HG03575 (cell line): Measurements from ENCODE around the gene MICA.
"Not testable (repeated sequence)": the region's sequence is repeated elsewhere in the genome, so short reads cannot be mapped to it uniquely, and the experiment has no call there.

Source experiments
- ATAC-seq: cut with Tn5 transposase; IDR thresholded peaks from one replicate; pipeline ENCODE4 v1.9.1; 2021; ENCODE audit not compliant: unreplicated experiment, insufficient number of reproducible peaks, low FRiP score; ENCODE audit errors: extremely low read depth

MICA gene

GRCh38 chr6:31378721-31379103, 24.7 kb upstream of the MICA start:
- ATAC-seq = no peak

- ATAC-seq = no peak
Measured at GRCh38 chr6:31379850-31380249, 23.5 kb upstream of the MICA start.

DNA sequence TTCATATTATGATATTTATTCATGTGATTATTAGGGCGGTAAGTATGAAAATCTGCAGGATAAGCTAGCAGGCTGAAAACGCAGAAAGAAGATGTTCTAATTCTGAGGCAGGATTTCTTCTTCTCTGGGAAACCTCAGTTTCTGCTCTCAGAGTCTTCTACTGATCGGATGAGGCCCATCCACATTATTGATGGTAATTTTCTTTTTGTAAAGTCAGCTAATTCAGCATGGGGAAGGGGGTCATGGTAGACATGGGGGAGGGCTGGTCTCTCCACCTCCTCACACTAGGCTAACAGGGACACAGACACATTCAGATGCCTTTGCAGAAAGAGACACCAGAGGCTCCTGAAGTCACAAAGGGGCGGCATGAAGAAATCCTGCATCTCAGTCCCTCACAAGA, 21.7 kb upstream of the MICA start:
- ATAC-seq = no peak

- ATAC-seq = no peak
Measured at GRCh38 chr6:31383149-31383548, 20.2 kb upstream of the MICA start.

DNA sequence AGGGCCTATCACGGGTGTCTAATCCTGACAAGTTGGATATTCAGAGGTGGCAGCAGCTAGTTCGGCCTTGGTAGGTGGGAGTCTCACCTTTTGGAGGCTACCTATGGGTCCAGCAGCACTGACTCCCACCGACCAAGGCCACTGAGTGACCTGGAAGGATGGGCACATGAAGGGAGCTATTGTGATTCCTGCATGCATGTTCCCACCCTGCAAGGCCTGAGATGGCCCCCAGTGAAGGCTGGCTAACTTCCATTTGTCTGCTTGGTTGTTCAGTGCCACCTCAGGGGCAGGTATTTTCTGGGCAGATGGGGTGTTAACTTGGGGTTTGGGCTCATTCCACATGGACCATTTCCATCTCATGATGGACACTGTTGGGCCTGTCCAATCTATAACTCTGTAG, 18.4 kb upstream of the MICA start:
- ATAC-seq = no peak

DNA sequence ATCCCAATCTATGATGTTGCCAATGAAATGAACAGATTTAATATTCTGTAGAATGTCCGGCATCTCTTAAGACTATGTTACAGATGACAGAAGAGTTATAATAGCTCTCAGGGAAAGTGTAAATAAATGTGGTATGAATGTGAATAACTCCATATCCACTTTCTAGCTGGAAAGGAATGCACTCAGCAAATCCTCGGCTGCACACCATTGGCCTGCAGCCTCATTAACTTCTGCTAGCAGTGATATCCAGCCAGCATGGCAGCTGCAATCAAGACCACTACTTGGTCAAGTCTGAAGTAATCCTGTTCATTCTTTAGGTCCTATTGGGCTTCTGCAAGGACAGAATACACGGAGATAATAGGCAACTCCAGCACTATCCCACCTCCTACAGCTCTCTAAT, 17.3 kb upstream of the MICA start:
- ATAC-seq = no peak

- no peak for ATAC-seq
Measured at GRCh38 chr6:31386977-31387376, 16.4 kb upstream of the MICA start.

DNA sequence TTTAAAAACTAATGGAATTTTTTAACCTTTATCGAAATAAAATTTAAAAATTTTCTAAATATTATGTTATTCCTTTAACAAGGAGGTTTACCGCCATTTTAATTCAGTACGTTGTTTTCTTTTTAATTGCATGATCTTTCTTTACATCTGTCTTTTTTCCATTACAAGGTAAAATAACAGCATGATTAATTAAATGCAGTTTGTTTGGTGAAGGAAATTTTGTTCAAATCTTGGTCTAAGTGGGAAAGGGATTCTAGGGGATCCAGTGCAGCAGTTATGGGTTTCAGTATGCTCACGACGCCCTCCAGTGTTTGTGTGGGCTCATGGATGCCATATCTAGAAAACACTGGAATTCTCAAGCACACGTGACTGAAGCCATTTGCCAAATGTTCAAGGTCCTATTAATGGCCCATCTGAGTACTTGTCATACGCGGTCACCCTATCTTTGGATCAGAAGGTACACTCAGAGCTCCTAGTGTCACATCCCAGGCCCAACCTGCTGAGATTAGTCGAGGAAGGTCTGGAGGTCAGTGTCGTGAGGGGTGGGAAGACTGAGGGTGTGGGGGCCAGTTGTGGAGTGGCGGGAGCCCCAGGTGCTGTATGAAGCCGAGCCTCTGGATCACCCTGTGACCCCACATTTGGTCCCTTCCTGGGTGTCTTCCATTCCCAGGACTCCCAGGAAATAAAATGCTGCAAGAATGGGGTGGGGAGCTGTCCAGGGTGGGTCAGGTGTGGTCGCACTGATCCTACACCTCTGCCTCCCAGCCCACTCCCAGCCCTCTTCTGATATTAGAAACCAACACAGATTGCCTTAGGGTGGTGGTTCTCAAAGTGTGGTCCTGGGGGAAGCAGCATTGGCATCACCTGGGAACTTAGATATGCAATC, 14.2 kb upstream of the MICA start:
- not testable (repeated sequence) for ATAC-seq

DNA sequence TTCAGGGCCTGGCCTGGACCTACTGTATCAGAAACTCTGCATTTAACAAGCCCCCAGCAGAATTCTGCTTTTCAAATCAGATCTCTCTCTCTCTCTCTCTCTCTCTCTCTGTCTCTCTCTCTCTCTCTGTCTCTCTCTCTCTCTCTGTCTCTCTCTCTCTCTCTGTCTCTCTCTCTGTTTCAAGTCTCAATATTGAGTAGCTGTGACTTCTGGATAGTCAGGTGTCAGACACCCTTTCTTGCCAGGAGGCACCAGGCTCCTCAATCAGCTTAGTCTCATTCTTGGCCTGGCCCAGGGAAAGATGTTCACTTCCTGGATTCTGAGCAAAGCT, 13.6 kb upstream of the MICA start:
- ATAC-seq = not testable (repeated sequence)

- ATAC-seq = no peak
Measured at GRCh38 chr6:31393932-31394331, 9.5 kb upstream of the MICA start.

GRCh38 chr6:31394381-31394780, 9.0 kb upstream of the MICA start:
- ATAC-seq = no peak

- no peak for ATAC-seq
Measured at GRCh38 chr6:31395832-31396231, 7.6 kb upstream of the MICA start.

GRCh38 chr6:31396422-31397152, 6.8 kb upstream of the MICA start:
- ATAC-seq = no peak

DNA sequence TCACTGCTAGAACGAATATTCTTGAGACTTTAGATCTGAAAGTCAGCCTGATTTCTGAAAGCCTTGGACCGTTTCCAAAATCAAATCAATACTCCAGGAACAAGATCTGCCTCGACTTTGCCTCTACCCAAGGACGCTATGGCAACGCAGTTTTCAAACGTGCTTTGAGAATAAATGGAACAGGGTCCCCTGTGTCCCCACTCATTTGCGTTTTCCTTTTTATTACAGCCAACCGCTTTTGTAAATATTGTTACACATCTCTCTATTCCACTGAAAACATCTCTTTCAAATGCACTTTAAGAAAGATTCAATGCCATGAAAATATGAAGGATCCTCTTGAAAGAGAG, 6.3 kb upstream of the MICA start:
- ATAC-seq = not testable (repeated sequence)

DNA sequence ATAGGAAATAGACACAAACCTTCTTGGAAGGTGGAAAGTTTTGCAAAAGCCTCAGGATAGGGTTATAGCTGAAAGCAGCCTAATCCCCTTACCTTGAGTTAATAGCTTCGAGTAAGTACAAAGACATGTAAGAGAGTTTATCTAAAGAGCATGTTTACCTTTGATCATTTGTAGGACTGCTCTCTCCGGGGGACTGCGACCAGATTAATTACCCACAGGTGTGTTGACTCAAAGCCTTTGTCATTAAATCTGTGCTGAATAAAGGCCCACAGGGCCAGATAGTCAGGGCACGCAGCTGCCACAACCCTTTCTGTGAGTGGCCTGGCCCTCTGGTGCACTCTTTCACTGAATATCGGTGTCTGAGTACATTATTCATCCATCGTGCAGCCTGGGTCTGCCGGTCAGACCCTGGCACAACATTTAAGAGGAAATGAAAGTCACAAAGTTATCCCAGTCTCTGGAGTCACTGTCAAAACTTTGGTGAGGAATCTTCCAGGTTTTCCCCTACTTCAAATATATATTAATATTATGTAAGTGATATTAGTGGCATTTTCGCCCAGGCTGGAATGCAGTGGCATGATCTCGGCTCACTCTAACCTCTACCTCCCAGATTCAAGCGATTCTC, 5.4 kb upstream of the MICA start:
- no peak for ATAC-seq

DNA sequence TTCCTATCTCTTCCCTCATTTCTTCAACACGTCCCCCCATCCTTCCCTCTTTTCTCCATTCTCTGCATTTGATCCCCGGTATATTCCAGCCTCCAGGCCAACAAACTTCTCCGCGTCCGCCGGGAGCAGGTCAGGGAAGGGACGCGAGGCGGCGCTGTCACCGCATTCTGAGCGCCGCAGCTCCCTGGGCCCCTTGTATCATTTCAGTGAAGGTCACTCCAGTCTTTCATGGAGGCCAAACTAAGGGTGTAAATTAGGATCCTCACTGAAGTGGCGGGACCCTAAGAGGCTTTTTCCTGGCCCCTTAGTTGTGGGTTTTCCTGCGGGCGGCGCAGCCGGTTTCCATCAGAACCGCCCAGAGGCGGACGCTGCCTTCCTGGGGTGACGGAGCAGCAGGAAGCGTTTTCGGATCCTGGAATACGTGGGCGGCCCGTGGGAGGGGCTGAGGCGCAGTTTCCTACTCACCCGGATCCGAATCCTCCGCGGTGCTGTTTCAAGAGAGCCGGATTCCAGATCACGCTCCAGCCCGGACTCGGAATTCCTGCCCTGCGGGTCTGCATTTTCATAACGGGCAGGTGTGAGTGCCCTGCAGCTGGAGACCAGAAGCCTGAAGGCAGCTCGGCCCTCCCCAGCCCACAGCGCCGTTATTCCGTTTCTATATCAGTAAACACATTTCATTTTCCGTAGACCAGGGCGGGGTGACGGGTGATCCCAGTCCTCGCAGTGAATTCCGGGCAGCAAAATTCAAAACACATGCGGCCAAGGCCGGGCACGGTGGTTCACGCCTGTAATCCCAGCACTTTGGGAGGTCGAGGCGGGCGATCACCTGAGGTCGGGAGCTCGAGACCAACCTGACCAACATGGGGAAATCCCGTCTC, 3.6 kb upstream of the MICA start:
- no peak for ATAC-seq

GRCh38 chr6:31400467-31401289, 2.7 kb upstream of the MICA start:
- ATAC-seq = no peak

GRCh38 chr6:31401403-31401802, 2.0 kb upstream of the MICA start:
- no peak for ATAC-seq
